A673 (cell line): ENCODE measurements around the gene TMC1. TPM values are rescaled to one million over a fixed set of nuclear protein-coding genes. Genes with fewer than 3 reads are reported as not detected.

Experiments
- BruUV-seq: library from RNA; stranded (reverse); fragments of 400-500 nt; replicated peaks from 2 replicates; lab custom pipeline; 2021; lab: Mats Ljungman, UMichigan
- CTCF ChIA-PET: fragments of 300-600 bp; sonication (Branson Sonifier 250); formaldehyde crosslinking; loops from one replicate; lab custom pipeline; 2022; ENCODE audit warnings: antibody characterized with exemption; lab: Charles Lee
- POLR2A ChIA-PET: fragments of 300-600 bp; sonication (Branson Sonifier 250); formaldehyde crosslinking; loops from one replicate; lab custom pipeline; 2022; ENCODE audit warnings: antibody characterized with exemption; ENCODE audit not compliant: low non-redundant PET; lab: Charles Lee
- DNase-seq: peaks from one replicate; pipeline ENCODE4 v3.0.0-alpha.2; 2015; ENCODE audit warnings: low spot score
- H3K27ac ChIP-seq: fragments of 200-600 bp; sonication (generic); 2 replicates; pipeline ENCODE4 v1.5.1; 2016; ENCODE audit warnings: mixed run types, low read depth, mild to moderate bottlenecking, mixed read lengths, antibody characterized with exemption, low read length; ENCODE audit not compliant: poor library complexity, severe bottlenecking
- H3K27me3 ChIP-seq: fragments of 200-600 bp; sonication (generic); replicated peaks from 2 replicates; pipeline ENCODE4 v1.6.1; 2017; ENCODE audit warnings: mixed run types, low read depth, mild to moderate bottlenecking, mixed read lengths, antibody characterized with exemption, low read length; ENCODE audit not compliant: insufficient read depth, poor library complexity
- H3K36me3 ChIP-seq: fragments of 200-600 bp; sonication (generic); 2 replicates; pipeline ENCODE4 v1.6.1; 2016; ENCODE audit warnings: mixed run types, mild to moderate bottlenecking, mixed read lengths, antibody characterized with exemption, low read length; ENCODE audit not compliant: insufficient read depth, poor library complexity, severe bottlenecking
- H3K4me1 ChIP-seq: fragments of 200-600 bp; sonication (generic); 2 replicates; pipeline ENCODE4 v1.6.1; 2017; ENCODE audit warnings: mixed run types, mild to moderate bottlenecking, mixed read lengths, antibody characterized with exemption, low read length; ENCODE audit not compliant: insufficient read depth, poor library complexity, severe bottlenecking
- H3K4me3 ChIP-seq: fragments of 200-600 bp; sonication (generic); 2 replicates; pipeline ENCODE4 v1.5.1; 2016; ENCODE audit warnings: low read depth, mixed run types, mild to moderate bottlenecking, mixed read lengths, low read length; ENCODE audit not compliant: poor library complexity, severe bottlenecking
- H3K9me3 ChIP-seq: fragments of 200-600 bp; sonication (generic); 2 replicates; pipeline ENCODE4 v1.6.1; 2016; ENCODE audit warnings: mixed run types, low read depth, mild to moderate bottlenecking, mixed read lengths, antibody characterized with exemption, low read length; ENCODE audit not compliant: poor library complexity, severe bottlenecking
- CTCF ChIP-seq: fragments of 300-800, 200-600 bp; sonication (generic); conservative IDR thresholded peaks from 2 replicates; pipeline ENCODE4 v1.5.1; 2017; ENCODE audit warnings: low read depth, mild to moderate bottlenecking, antibody characterized with exemption, low read length, moderate library complexity, mixed read lengths
- EZH2 ChIP-seq: fragments of 200-600 bp; sonication (generic); IDR thresholded peaks from 2 replicates; pipeline ENCODE4 v1.6.1; 2017; ENCODE audit warnings: borderline replicate concordance, low read depth, mild to moderate bottlenecking, mixed read lengths, antibody characterized with exemption, low read length; ENCODE audit not compliant: poor library complexity, severe bottlenecking
- intact Hi-C: fragments of 100-400 bp; cut with micrococcal nuclease; formaldehyde crosslinking; loops from one replicate; pipeline ENCODE4 v1.10.0; 2022; ENCODE audit not compliant: unreplicated experiment
- total RNA-seq: library from RNA; stranded (reverse); gene quantifications from 2 replicates; pipeline ENCODE4 v1.2.3, GENCODE V29; 2021

The TMC1 gene
- total RNA-seq, 1 experiment from 2014 or later: 0.75 TPM

GRCh38 chr9:72855321-72855720 lies 333.9 kb downstream of the TMC1 start:
- intact Hi-C loops: loop anchor here (5.0 kb wide), 1 partner anchor 347 kb away; no protein-coding TSS in a partner anchor
- H3K27ac ChIP-seq: no peak overlapping the region
- H3K27me3 ChIP-seq: no peaks in the 10 kb centered on the region
- no peaks in the 10 kb centered on the region for H3K36me3 ChIP-seq
- no peak overlapping the region for H3K4me3 ChIP-seq
- no TSS peak for BruUV-seq
- H3K4me1 ChIP-seq: peaks cover 17% of the 10 kb centered on the region
- DNase-seq: no peak
- TF ChIP-seq CTCF: no peak
- no peak for TF ChIP-seq EZH2
- H3K9me3 ChIP-seq: no peaks in the 10 kb centered on the region
- ChIA-PET POLR2A (no interaction called here), CTCF (interaction anchor here (0.5 to 0.6 kb wide), 2 partner anchors 21 to 260 kb away, joined by 3 to 6 read pairs; no protein-coding TSS in a partner anchor)

GRCh38 chr9:72855890-72856523 lies 334.6 kb downstream of the TMC1 start:
- intact Hi-C loops: loop anchor here (2.0 to 5.0 kb wide), 2 partner anchors 227 to 346 kb away; no protein-coding TSS in a partner anchor
- H3K27ac ChIP-seq: no peak overlapping the region
- TF ChIP-seq EZH2: no peak
- ChIA-PET CTCF (interaction anchor here (0.5 to 1.3 kb wide), 3 partner anchors 22 to 575 kb away, joined by 3 to 6 read pairs (median 3); no protein-coding TSS in a partner anchor), POLR2A (no interaction called here)
- no peaks in the 10 kb centered on the region for H3K36me3 ChIP-seq
- H3K27me3 ChIP-seq: no peaks in the 10 kb centered on the region
- peaks cover 17% of the 10 kb centered on the region for H3K4me1 ChIP-seq
- no peak overlapping the region for H3K4me3 ChIP-seq
- H3K9me3 ChIP-seq: no peaks in the 10 kb centered on the region
- no peak for DNase-seq
- no TSS peak for BruUV-seq

- Histone ChIP-seq H3K4me3 (no peak overlapping the region), H3K27ac (no peak overlapping the region), H3K27me3 (no peaks in the 10 kb centered on the region), H3K9me3 (no peaks in the 10 kb centered on the region), H3K4me1 (peaks cover 17% of the 10 kb centered on the region), H3K36me3 (no peaks in the 10 kb centered on the region)
- BruUV-seq: no TSS peak
- ChIA-PET POLR2A (no interaction called here), CTCF (interaction anchor here (0.5 to 2.0 kb wide), 9 partner anchors 13 to 1437 kb away, joined by 3 to 11 read pairs (median 6); no protein-coding TSS in a partner anchor)
- TF ChIP-seq CTCF: peak; percentile 80
- no peak for TF ChIP-seq EZH2
- peak; percentile 84 for DNase-seq
- intact Hi-C loops: loop anchor here (1.0 to 5.0 kb wide), 3 partner anchors 166 to 345 kb away; no protein-coding TSS in a partner anchor
Measured at GRCh38 chr9:72856972-72857623, 335.7 kb downstream of the TMC1 start.
